GM23248 (cell line): ENCODE results near the gene FTO. TPM values are rescaled to one million over a fixed set of nuclear protein-coding genes. Genes with fewer than 3 reads are reported as not detected.

Experiments used
- DNase-seq: peaks from one replicate; pipeline ENCODE4 v3.0.0-alpha.2; 2015
- H2AFZ ChIP-seq: fragments of 200-600 bp; sonication (generic); 2 replicates; pipeline ENCODE4 v1.6.1; 2016; ENCODE audit warnings: antibody characterized with exemption
- H3F3A ChIP-seq: fragments of 200-600 bp; sonication (generic); 2 replicates; pipeline ENCODE4 v1.6.1; 2016; ENCODE audit warnings: mild to moderate bottlenecking, antibody characterized with exemption, mixed run types; ENCODE audit not compliant: insufficient read depth
- H3K27ac ChIP-seq: fragments of 200-600 bp; sonication (generic); 2 replicates; pipeline ENCODE4 v1.5.1; 2016; ENCODE audit warnings: mild to moderate bottlenecking
- H3K27me3 ChIP-seq: fragments of 200-600 bp; sonication (generic); replicated peaks from 2 replicates; pipeline ENCODE4 v1.6.1; 2016; ENCODE audit warnings: mild to moderate bottlenecking; ENCODE audit not compliant: insufficient read depth
- H3K36me3 ChIP-seq: fragments of 200-600 bp; sonication (generic); 2 replicates; pipeline ENCODE4 v1.6.1; 2016; ENCODE audit warnings: low read depth, mild to moderate bottlenecking
- H3K4me1 ChIP-seq: fragments of 200-600 bp; sonication (generic); 2 replicates; pipeline ENCODE4 v1.6.1; 2016; ENCODE audit warnings: mild to moderate bottlenecking; ENCODE audit not compliant: insufficient read depth
- H3K4me2 ChIP-seq: fragments of 200-600 bp; sonication (generic); one replicate; pipeline ENCODE4 v1.6.1; 2016; ENCODE audit warnings: mild to moderate bottlenecking; ENCODE audit not compliant: unreplicated experiment
- H3K4me3 ChIP-seq: fragments of 200-600 bp; sonication (generic); 2 replicates; pipeline ENCODE4 v1.5.1; 2016; ENCODE audit warnings: mild to moderate bottlenecking
- H3K79me2 ChIP-seq: fragments of 200-600 bp; sonication (generic); 2 replicates; pipeline ENCODE4 v1.6.1; 2016; ENCODE audit warnings: mild to moderate bottlenecking; ENCODE audit not compliant: insufficient read depth
- H3K9ac ChIP-seq: fragments of 200-600 bp; sonication (generic); 2 replicates; pipeline ENCODE4 v1.6.1; 2016; ENCODE audit warnings: mild to moderate bottlenecking
- H3K9me2 ChIP-seq: fragments of 200-600 bp; sonication (generic); 2 replicates; pipeline ENCODE4 v1.6.1; 2016; ENCODE audit warnings: mixed run types, mild to moderate bottlenecking, moderate library complexity; ENCODE audit not compliant: insufficient read depth
- H3K9me3 ChIP-seq: fragments of 200-600 bp; sonication (generic); one replicate; pipeline ENCODE4 v1.6.1; 2017; ENCODE audit warnings: low read depth
- H4K20me1 ChIP-seq: fragments of 200-600 bp; sonication (generic); 2 replicates; pipeline ENCODE4 v1.6.0; 2016; ENCODE audit not compliant: insufficient read depth
- EZH2 ChIP-seq: fragments of 200-600 bp; sonication (generic); IDR thresholded peaks from 2 replicates; pipeline ENCODE4 v1.6.1; 2018; ENCODE audit warnings: antibody characterized with exemption, mild to moderate bottlenecking; ENCODE audit not compliant: insufficient read depth, poor library complexity, severe bottlenecking
- EZH2phosphoT487 ChIP-seq: fragments of 200-600 bp; sonication (generic); IDR thresholded peaks from 2 replicates; pipeline ENCODE4 v1.6.1; 2018; ENCODE audit warnings: antibody characterized with exemption, moderate library complexity, mild to moderate bottlenecking, low read depth; ENCODE audit not compliant: insufficient read depth
- WGBS, 2 experiments: methylation state at CpG; one replicate each; pipeline ENCODE4 v1.1.6; 2015 to 2017; ENCODE audit warnings: low lambda C conversion rate in 2 of 2, low coverage in 1 of 2; ENCODE audit errors: missing lambda C conversion rate in 2 of 2; 5-methylcytosine and 5-hydroxymethylcytosine counted together
- in situ Hi-C: fragments of 300-500 bp; cut with MboI; formaldehyde crosslinking; loops from 2 replicates; pipeline ENCODE4 v1.15.0; 2020
- polyA plus RNA-seq: library from polyadenylated mRNA; unstranded; fragments of >200 nt; fragmentation: Nextera tagmentation; extraction: Ambion mirVana; gene quantifications from 2 replicates; pipeline ENCODE4 v1.2.1, GENCODE V29; 2016
- total RNA-seq: library from RNA; depleted of rRNA; stranded (reverse); fragments of >200 nt; shearing (Covaris generic); gene quantifications from 2 replicates; pipeline ENCODE4 v1.2.3, GENCODE V29; 2014

Gene FTO
- total and polyA plus RNA-seq, 2 experiments from 2014 or later = 85.3 to 99.2 TPM

GRCh38 chr16:54076006-54076504, 372.1 kb downstream of the FTO start:
- Histone ChIP-seq H3K9ac (no peak overlapping the region), H3K4me1 (peaks cover 6% of the 10 kb centered on the region; the same call in 1 of the 2 replicates), H2AFZ (no peak overlapping the region), H3K27ac (no peak overlapping the region), H3K27me3 (no peaks in the 10 kb centered on the region), H3K9me2 (no peaks in the 10 kb centered on the region), H3K36me3 (no peaks in the 10 kb centered on the region), H3K9me3 (no peaks in the 10 kb centered on the region), H3K4me3 (no peak overlapping the region), H3F3A (0 out of 2 replicates have a peak, but pooled peaks cover 5% of the 10 kb centered on the region), H4K20me1 (no peaks in the 10 kb centered on the region), H3K79me2 (no peaks in the 10 kb centered on the region), H3K4me2 (no peak overlapping the region)
- in situ Hi-C loops = no loop called here
- WGBS, 2 experiments = 94 to 97% methylated on average over 3 of the region's 3 CpGs
- no peak for TF ChIP-seq EZH2
- DNase-seq = no peak

GRCh38 chr16:54077050-54077821, 373.3 kb downstream of the FTO start:
- H3K4me2 ChIP-seq = no peak overlapping the region
- no peaks in the 10 kb centered on the region for H4K20me1 ChIP-seq
- 0 out of 2 replicates have a peak overlapping the region, but pooled peaks have one; percentile 6 for H2AFZ ChIP-seq
- no peaks in the 10 kb centered on the region for H3K9me2 ChIP-seq
- H3F3A ChIP-seq = 0 out of 2 replicates have a peak, but pooled peaks cover 5% of the 10 kb centered on the region
- no peak overlapping the region for H3K27ac ChIP-seq
- no peaks in the 10 kb centered on the region for H3K9me3 ChIP-seq
- peak; percentile 76 for DNase-seq
- TF ChIP-seq EZH2phosphoT487 (no peak), EZH2 (no peak)
- H3K4me3 ChIP-seq = no peak overlapping the region
- H3K79me2 ChIP-seq = no peaks in the 10 kb centered on the region
- in situ Hi-C loops = no loop called here
- no peaks in the 10 kb centered on the region for H3K27me3 ChIP-seq
- 72 to 75% methylated on average over 9 of the region's 9 CpGs for WGBS, 2 experiments
- no peak overlapping the region for H3K9ac ChIP-seq
- peaks cover 6% of the 10 kb centered on the region; the same call in 1 of the 2 replicates for H3K4me1 ChIP-seq
- H3K36me3 ChIP-seq = no peaks in the 10 kb centered on the region

- peak overlapping the region; percentile 54 for H3K27ac ChIP-seq
- WGBS, 2 experiments = 84 to 88% methylated on average over 7 of the region's 7 CpGs
Observed at GRCh38 chr16:54080524-54081008, 376.6 kb downstream of the FTO start.

GRCh38 chr16:54086791-54087190, 382.8 kb downstream of the FTO start:
- H3K9me3 ChIP-seq = no peaks in the 10 kb centered on the region
- no peaks in the 10 kb centered on the region for H3F3A ChIP-seq
- no peak for DNase-seq
- H3K4me1 ChIP-seq = no peaks in the 10 kb centered on the region
- TF ChIP-seq EZH2 (no peak), EZH2phosphoT487 (no peak)
- no peak overlapping the region for H3K9ac ChIP-seq
- no peaks in the 10 kb centered on the region; the same call in 1 of the 2 replicates for H3K36me3 ChIP-seq
- no peaks in the 10 kb centered on the region for H4K20me1 ChIP-seq
- no peak overlapping the region for H3K4me2 ChIP-seq
- no peaks in the 10 kb centered on the region for H3K27me3 ChIP-seq
- H3K27ac ChIP-seq = no peak overlapping the region
- no peak overlapping the region for H2AFZ ChIP-seq
- in situ Hi-C loops = no loop called here
- no peak overlapping the region for H3K4me3 ChIP-seq
- H3K9me2 ChIP-seq = no peaks in the 10 kb centered on the region
- H3K79me2 ChIP-seq = no peaks in the 10 kb centered on the region
- WGBS, 2 experiments = 85 to 88% methylated on average over 4 of the region's 4 CpGs

More at GRCh38 chr16:54080524-54081008, 376.6 kb downstream of the FTO start:
- Histone ChIP-seq H3K9me2 (no peaks in the 10 kb centered on the region), H3K4me3 (no peak overlapping the region), H3K27me3 (no peaks in the 10 kb centered on the region), H3K4me1 (peaks cover 6% of the 10 kb centered on the region; the same call in 1 of the 2 replicates), H3K79me2 (no peaks in the 10 kb centered on the region), H3F3A (0 out of 2 replicates have a peak, but pooled peaks cover 5% of the 10 kb centered on the region), H3K4me2 (no peak overlapping the region), H2AFZ (no peak overlapping the region), H3K9ac (no peak overlapping the region), H3K9me3 (no peaks in the 10 kb centered on the region), H4K20me1 (no peaks in the 10 kb centered on the region), H3K36me3 (no peaks in the 10 kb centered on the region)
- DNase-seq = peak; percentile 62
- in situ Hi-C loops = no loop called here
- no peak for TF ChIP-seq EZH2phosphoT487
- TF ChIP-seq EZH2 = no peak
